ENCODE data around the gene NF2.

The NF2 gene

GRCh38 chr22:29739346-29739875 lies 136.0 kb downstream of the NF2 start:
- no peak for DNase-seq (ENCODE audit: extremely low spot score)
- CTCF ChIA-PET = interaction anchor here (0.6 kb wide), 1 partner anchor 240 kb away, joined by 4 read pairs; no protein-coding TSS in a partner anchor
- TF ChIP-seq PKNOX1 (IDR thresholded peaks at IDR 0.05) (no peak), L3MBTL2 (conservative IDR thresholded peaks at IDR 0.05) (no peak), HDGF (IDR thresholded peaks at IDR 0.05; ENCODE audit: borderline replicate concordance) (no peak), CTBP1 (IDR thresholded peaks at IDR 0.05; ENCODE audit: borderline replicate concordance) (no peak), FOXM1 (IDR thresholded peaks at IDR 0.05; ENCODE audit: borderline replicate concordance) (no peak), ELF4 (IDR thresholded peaks at IDR 0.05) (no peak), BHLHE40 (IDR thresholded peaks at IDR 0.05; ENCODE audit: borderline replicate concordance) (no peak)
- POLR2A ChIA-PET = no interaction called here

- ChIA-PET POLR2A (no interaction called here), CTCF (no interaction called here)
- DNase-seq (ENCODE audit: extremely low spot score) = no peak
- no peak for TF ChIP-seq FOXA1 (IDR thresholded peaks at IDR 0.05)
- TF ChIP-seq PKNOX1 (IDR thresholded peaks at IDR 0.05) = no peak
- no peak for TF ChIP-seq ARNT (IDR thresholded peaks at IDR 0.05)
- TF ChIP-seq SP1 (IDR thresholded peaks at IDR 0.05) = no peak
- TF ChIP-seq CTBP1 (IDR thresholded peaks at IDR 0.05; ENCODE audit: borderline replicate concordance) = no peak
- TF ChIP-seq FOXM1 (IDR thresholded peaks at IDR 0.05; ENCODE audit: borderline replicate concordance) = no peak
- TF ChIP-seq FOXK2 (IDR thresholded peaks at IDR 0.05) = no peak
- TF ChIP-seq TARDBP (IDR thresholded peaks at IDR 0.05) = no peak
- TF ChIP-seq BHLHE40 (IDR thresholded peaks at IDR 0.05; ENCODE audit: borderline replicate concordance) = no peak
- TF ChIP-seq L3MBTL2 (conservative IDR thresholded peaks at IDR 0.05) = no peak
- TF ChIP-seq HDGF (IDR thresholded peaks at IDR 0.05; ENCODE audit: borderline replicate concordance) = no peak
- no peak for TF ChIP-seq LEF1 (IDR thresholded peaks at IDR 0.05; ENCODE audit: borderline replicate concordance)
- no peak for TF ChIP-seq NFRKB (IDR thresholded peaks at IDR 0.05)
- TF ChIP-seq ELF4 (IDR thresholded peaks at IDR 0.05) = no peak
- no peak for TF ChIP-seq SUZ12 (IDR thresholded peaks at IDR 0.05)
- no peak for TF ChIP-seq ZNF384 (IDR thresholded peaks at IDR 0.05)
Measured at GRCh38 chr22:29740216-29740615, 136.8 kb downstream of the NF2 start.

- TF ChIP-seq SUZ12 (IDR thresholded peaks at IDR 0.05) = no peak
- TF ChIP-seq SP1 (IDR thresholded peaks at IDR 0.05) = no peak
- no peak for TF ChIP-seq CTBP1 (IDR thresholded peaks at IDR 0.05; ENCODE audit: borderline replicate concordance)
- TF ChIP-seq PKNOX1 (IDR thresholded peaks at IDR 0.05) = no peak
- TF ChIP-seq FOXA1 (IDR thresholded peaks at IDR 0.05) = no peak
- no peak for TF ChIP-seq ZNF384 (IDR thresholded peaks at IDR 0.05)
- TF ChIP-seq NFRKB (IDR thresholded peaks at IDR 0.05) = no peak
- TF ChIP-seq L3MBTL2 (conservative IDR thresholded peaks at IDR 0.05) = no peak
- no peak for TF ChIP-seq ARNT (IDR thresholded peaks at IDR 0.05)
- no peak for TF ChIP-seq FOXM1 (IDR thresholded peaks at IDR 0.05; ENCODE audit: borderline replicate concordance)
- no peak for TF ChIP-seq ELF4 (IDR thresholded peaks at IDR 0.05)
- TF ChIP-seq FOXK2 (IDR thresholded peaks at IDR 0.05) = no peak
- no peak for TF ChIP-seq HDGF (IDR thresholded peaks at IDR 0.05; ENCODE audit: borderline replicate concordance)
- no peak for TF ChIP-seq LEF1 (IDR thresholded peaks at IDR 0.05; ENCODE audit: borderline replicate concordance)
- no peak for TF ChIP-seq TARDBP (IDR thresholded peaks at IDR 0.05)
- ChIA-PET CTCF (no interaction called here), POLR2A (interaction anchor here (0.8 kb wide), 1 partner anchor 25 kb away, joined by 4 read pairs; the partner anchor contains the start of genes UQCR10 and ZMAT5)
- DNase-seq (ENCODE audit: extremely low spot score) = no peak
Measured at GRCh38 chr22:29741926-29742325, 138.5 kb downstream of the NF2 start.

GRCh38 chr22:29742326-29742725 lies 138.9 kb downstream of the NF2 start:
- ChIA-PET CTCF (no interaction called here), POLR2A (interaction anchor here (0.8 kb wide), 1 partner anchor 25 kb away, joined by 4 read pairs; the partner anchor contains the start of genes UQCR10 and ZMAT5)
- TF ChIP-seq ARNT (IDR thresholded peaks at IDR 0.05) (no peak), BHLHE40 (IDR thresholded peaks at IDR 0.05; ENCODE audit: borderline replicate concordance) (no peak), TARDBP (IDR thresholded peaks at IDR 0.05) (no peak), FOXK2 (IDR thresholded peaks at IDR 0.05) (no peak), HDGF (IDR thresholded peaks at IDR 0.05; ENCODE audit: borderline replicate concordance) (no peak), SP1 (IDR thresholded peaks at IDR 0.05) (no peak), PKNOX1 (IDR thresholded peaks at IDR 0.05) (no peak), L3MBTL2 (conservative IDR thresholded peaks at IDR 0.05) (no peak), SUZ12 (IDR thresholded peaks at IDR 0.05) (no peak), ELF4 (IDR thresholded peaks at IDR 0.05) (no peak), NFRKB (IDR thresholded peaks at IDR 0.05) (no peak), FOXA1 (IDR thresholded peaks at IDR 0.05) (no peak), ZNF384 (IDR thresholded peaks at IDR 0.05) (no peak), FOXM1 (IDR thresholded peaks at IDR 0.05; ENCODE audit: borderline replicate concordance) (no peak), CTBP1 (IDR thresholded peaks at IDR 0.05; ENCODE audit: borderline replicate concordance) (no peak), LEF1 (IDR thresholded peaks at IDR 0.05; ENCODE audit: borderline replicate concordance) (no peak)
- no peak for DNase-seq (ENCODE audit: extremely low spot score)

GRCh38 chr22:29744902-29745301 lies 141.5 kb downstream of the NF2 start:
- POLR2A ChIA-PET = no interaction called here
- TF ChIP-seq ARNT (IDR thresholded peaks at IDR 0.05) = no peak
- TF ChIP-seq FOXM1 (IDR thresholded peaks at IDR 0.05; ENCODE audit: borderline replicate concordance) = no peak
- no peak for TF ChIP-seq HDGF (IDR thresholded peaks at IDR 0.05; ENCODE audit: borderline replicate concordance)
- no peak for TF ChIP-seq ELF4 (IDR thresholded peaks at IDR 0.05)
- TF ChIP-seq PKNOX1 (IDR thresholded peaks at IDR 0.05) = no peak
- TF ChIP-seq NFRKB (IDR thresholded peaks at IDR 0.05) = no peak
- CTCF ChIA-PET = no interaction called here
- no peak for DNase-seq (ENCODE audit: extremely low spot score)

Measured in HEK293T (cell line).